GOT3 (cell line): ENCODE data around the gene UROC1.

ENCODE experiments used
- DNase-seq: peaks from one replicate; lab custom pipeline; 2025; ENCODE audit warnings: mixed read lengths; lab: John Stamatoyannopoulos, UW

The UROC1 gene

GRCh38 chr3:126530171-126531050, 12.8 kb upstream of the UROC1 start:
- DNase-seq: no peak

GRCh38 chr3:126529585-126530170, 12.1 kb upstream of the UROC1 start:
- no peak for DNase-seq

- DNase-seq: no peak
Observed at GRCh38 chr3:126528800-126529541, 11.4 kb upstream of the UROC1 start.

- no peak for DNase-seq
Observed at GRCh38 chr3:126528419-126528799, 10.8 kb upstream of the UROC1 start.

- DNase-seq: no peak
Observed at GRCh38 chr3:126527455-126528211, 10.1 kb upstream of the UROC1 start.

- no peak for DNase-seq
Observed at GRCh38 chr3:126527006-126527405, 9.4 kb upstream of the UROC1 start.

GRCh38 chr3:126526668-126527005, 9.1 kb upstream of the UROC1 start:
- no peak for DNase-seq

GRCh38 chr3:126525853-126526667, 8.5 kb upstream of the UROC1 start:
- DNase-seq: no peak

- no peak for DNase-seq
Observed at GRCh38 chr3:126525091-126525852, 7.7 kb upstream of the UROC1 start.

GRCh38 chr3:126524429-126524988, 6.9 kb upstream of the UROC1 start:
- no peak for DNase-seq

- DNase-seq: no peak
Observed at GRCh38 chr3:126523745-126524428, 6.3 kb upstream of the UROC1 start, which contains the start of gene CHST13. CHST13 (plus strand) TSS chr3:126524155; CDS start chr3:126524333, 178 bp downstream.

GRCh38 chr3:126522363-126522788, 4.8 kb upstream of the UROC1 start:
- no peak for DNase-seq

GRCh38 chr3:126521122-126521891, 3.7 kb upstream of the UROC1 start:
- DNase-seq: no peak

GRCh38 chr3:126519506-126520455, 2.2 kb upstream of the UROC1 start:
- no peak for DNase-seq

- no peak for DNase-seq
Observed at GRCh38 chr3:126518779-126519177, 1.2 kb upstream of the UROC1 start.

- DNase-seq: no peak
Observed at GRCh38 chr3:126517986-126518778, 609 bp upstream of the UROC1 start.

- no peak for DNase-seq
Observed at GRCh38 chr3:126516936-126517290, 660 bp downstream of the UROC1 start.
